Measurements from ENCODE around the gene VN1R4.
"Not testable (repeated sequence)": the region's sequence is repeated elsewhere in the genome, so short reads cannot be mapped to it uniquely, and the experiment has no call there.

The VN1R4 gene

GRCh38 chr19:53267623-53268022, at the start of gene VN1R4:
Gene VN1R4, minus strand, starts transcription at chr19:53267723. Its CDS starts 58 bp downstream, at chr19:53267665.
- not testable (repeated sequence) for FAIRE-seq

GRCh38 chr19:53311897-53312296, 44.4 kb upstream of the VN1R4 start:
- DNase-seq (ENCODE audit: low spot score) = no peak
- no peak for FAIRE-seq

More at GRCh38 chr19:53267623-53268022, at the start of gene VN1R4:
- not testable (repeated sequence) for DNase-seq (ENCODE audit: low spot score)

GRCh38 chr19:53311044-53311443, 43.5 kb upstream of the VN1R4 start:
- no peak for DNase-seq (ENCODE audit: low spot score)
- no peak for FAIRE-seq

GRCh38 chr19:53308339-53308811, 40.9 kb upstream of the VN1R4 start:
- no peak for DNase-seq (ENCODE audit: low spot score)

GRCh38 chr19:53301341-53301740, 33.8 kb upstream of the VN1R4 start:
- not testable (repeated sequence) for FAIRE-seq; DNase-seq (ENCODE audit: low spot score)

More at GRCh38 chr19:53308339-53308811, 40.9 kb upstream of the VN1R4 start:
- FAIRE-seq = no peak

- DNase-seq (ENCODE audit: low spot score) = no peak
- no peak for FAIRE-seq
Observed at GRCh38 chr19:53294786-53295441, 27.4 kb upstream of the VN1R4 start.

GRCh38 chr19:53290758-53291549, 23.4 kb upstream of the VN1R4 start:
- DNase-seq (ENCODE audit: low spot score) (no peak), FAIRE-seq (no peak)

- DNase-seq (ENCODE audit: low spot score) (no peak), FAIRE-seq (no peak)
Observed at GRCh38 chr19:53285087-53285486, 17.6 kb upstream of the VN1R4 start.

GRCh38 chr19:53281947-53282346, 14.4 kb upstream of the VN1R4 start:
- FAIRE-seq; DNase-seq (ENCODE audit: low spot score): not testable (repeated sequence)

GRCh38 chr19:53275480-53275879, 8.0 kb upstream of the VN1R4 start:
- DNase-seq (ENCODE audit: low spot score) = no peak
- no peak for FAIRE-seq

- DNase-seq (ENCODE audit: low spot score) (no peak), FAIRE-seq (no peak)
Observed at GRCh38 chr19:53272044-53272443, 4.5 kb upstream of the VN1R4 start.

- not testable (repeated sequence) for DNase-seq (ENCODE audit: low spot score); FAIRE-seq
Observed at GRCh38 chr19:53269861-53270260, 2.3 kb upstream of the VN1R4 start.

- not testable (repeated sequence) for FAIRE-seq
Observed at GRCh38 chr19:53257715-53258342, 9.7 kb downstream of the VN1R4 start, which contains the start of gene VN1R2. Gene VN1R2, plus strand, starts transcription at chr19:53258292. Its CDS starts 84 bp downstream, at chr19:53258376.

GRCh38 chr19:53254411-53255341, 12.8 kb downstream of the VN1R4 start, which contains the start of gene ZNF677:
Gene ZNF677, minus strand, starts transcription at chr19:53254873. Its CDS starts 3,323 bp downstream, at chr19:53251550.
- no peak for DNase-seq (ENCODE audit: low spot score)

More at GRCh38 chr19:53257715-53258342, 9.7 kb downstream of the VN1R4 start, which contains the start of gene VN1R2:
- DNase-seq (ENCODE audit: low spot score) = not testable (repeated sequence)

GRCh38 chr19:53246498-53246897, 21.0 kb downstream of the VN1R4 start:
- DNase-seq (ENCODE audit: low spot score) = no peak
- FAIRE-seq = no peak

More at GRCh38 chr19:53254411-53255341, 12.8 kb downstream of the VN1R4 start, which contains the start of gene ZNF677:
- FAIRE-seq = no peak

GRCh38 chr19:53237114-53237777, 30.3 kb downstream of the VN1R4 start:
- DNase-seq (ENCODE audit: low spot score) (no peak), FAIRE-seq (no peak)

- no peak for DNase-seq (ENCODE audit: low spot score)
Observed at GRCh38 chr19:53224606-53225005, 42.9 kb downstream of the VN1R4 start.

GRCh38 chr19:53222716-53223115, 44.8 kb downstream of the VN1R4 start:
- not testable (repeated sequence) for FAIRE-seq; DNase-seq (ENCODE audit: low spot score)

More at GRCh38 chr19:53224606-53225005, 42.9 kb downstream of the VN1R4 start:
- no peak for FAIRE-seq

Data from RCC 7860 (cell line).